ENCODE measurements around the gene TUNAR. TPM values are rescaled to one million over a fixed set of nuclear protein-coding genes. Genes with fewer than 3 reads are reported as not detected.

The TUNAR gene
- total RNA-seq, 2 experiments from 2014 or later, result not detected

- no peaks in the 10 kb centered on the region for H3K4me1 ChIP-seq (ENCODE audit: insufficient read depth, low read length)
- ChIA-PET POLR2A (no interaction called here), CTCF (no interaction called here)
- ATAC-seq (ENCODE audit: poor library complexity), result no peak
- no peak for TF ChIP-seq CTCF (IDR thresholded peaks at IDR 0.05)
- Mint-ChIP-seq H3K4me3 (no peak overlapping the region), H3K36me3 (ENCODE audit: low read depth) (no peaks in the 10 kb centered on the region), H3K9me3 (no peaks in the 10 kb centered on the region), H3K4me1 (ENCODE audit: low read depth) (no peaks in the 10 kb centered on the region), H3K27ac (no peak overlapping the region), H3K27me3 (peaks cover 66% of the 10 kb centered on the region)
- H3K4me3 ChIP-seq (ENCODE audit: low read length), result no peak overlapping the region
- peaks cover 0 to 1% of the 10 kb centered on the region in 2 experiments for H3K27me3 ChIP-seq (ENCODE audit: control insufficient read depth in 1 of 2, insufficient read depth in 2 of 2, low read length in 2 of 2)
- H3K27ac ChIP-seq (ENCODE audit: low read depth in 1 of 2, low read length in 2 of 2), result no peak overlapping the region
- H3K36me3 ChIP-seq (ENCODE audit: insufficient read depth, low read length), result no peaks in the 10 kb centered on the region
- intact Hi-C loops (cut with DNase I, micrococcal nuclease), result no loop called here
- no peak for DNase-seq
- H3K9me3 ChIP-seq (ENCODE audit: control insufficient read depth in 1 of 2, insufficient read depth in 1 of 2, low read length in 2 of 2), result peaks cover 0 to 3% of the 10 kb centered on the region in 2 experiments
Observed at GRCh38 chr14:95956601-95957460, 80.2 kb downstream of the TUNAR start.

GRCh38 chr14:95958105-95958504 is 81.5 kb downstream of the TUNAR start:
- Histone ChIP-seq H3K4me1 (ENCODE audit: insufficient read depth, low read length) (no peaks in the 10 kb centered on the region), H3K27ac (ENCODE audit: low read depth in 1 of 2, low read length in 2 of 2) (no peak overlapping the region), H3K9me3 (ENCODE audit: control insufficient read depth in 1 of 2, insufficient read depth in 1 of 2, low read length in 2 of 2) (peaks cover 0 to 3% of the 10 kb centered on the region in 2 experiments), H3K27me3 (ENCODE audit: control insufficient read depth in 1 of 2, insufficient read depth in 2 of 2, low read length in 2 of 2) (peaks cover 0 to 3% of the 10 kb centered on the region in 2 experiments), H3K4me3 (ENCODE audit: low read length) (no peak overlapping the region), H3K36me3 (ENCODE audit: insufficient read depth, low read length) (no peaks in the 10 kb centered on the region)
- CTCF ChIA-PET, result no interaction called here
- DNase-seq (no peak), ATAC-seq (ENCODE audit: poor library complexity) (no peak)
- intact Hi-C loops (cut with DNase I, micrococcal nuclease), result no loop called here
- Mint-ChIP-seq H3K27ac (no peak overlapping the region), H3K4me3 (no peak overlapping the region), H3K4me1 (ENCODE audit: low read depth) (no peaks in the 10 kb centered on the region), H3K9me3 (no peaks in the 10 kb centered on the region), H3K36me3 (ENCODE audit: low read depth) (no peaks in the 10 kb centered on the region), H3K27me3 (peaks cover 56% of the 10 kb centered on the region)
- no peak for TF ChIP-seq CTCF (IDR thresholded peaks at IDR 0.05)
- POLR2A ChIA-PET, result no interaction called here

- ATAC-seq (ENCODE audit: poor library complexity) (no peak), DNase-seq (no peak)
- no peak overlapping the region for H3K4me3 Mint-ChIP-seq
- intact Hi-C loops (cut with DNase I, micrococcal nuclease), result no loop called here
- no peak for TF ChIP-seq CTCF (IDR thresholded peaks at IDR 0.05)
- H3K27me3 Mint-ChIP-seq, result peaks cover 48% of the 10 kb centered on the region
- Histone ChIP-seq H3K36me3 (ENCODE audit: insufficient read depth, low read length) (no peaks in the 10 kb centered on the region), H3K4me1 (ENCODE audit: insufficient read depth, low read length) (no peaks in the 10 kb centered on the region), H3K4me3 (ENCODE audit: low read length) (no peak overlapping the region), H3K27me3 (ENCODE audit: control insufficient read depth in 1 of 2, insufficient read depth in 2 of 2, low read length in 2 of 2) (peaks cover 0 to 3% of the 10 kb centered on the region in 2 experiments), H3K9me3 (ENCODE audit: control insufficient read depth in 1 of 2, insufficient read depth in 1 of 2, low read length in 2 of 2) (peaks cover 0 to 3% of the 10 kb centered on the region in 2 experiments), H3K27ac (ENCODE audit: low read depth in 1 of 2, low read length in 2 of 2) (no peak overlapping the region)
- POLR2A ChIA-PET, result no interaction called here
- CTCF ChIA-PET, result no interaction called here
- no peaks in the 10 kb centered on the region for H3K4me1 Mint-ChIP-seq (ENCODE audit: low read depth)
- no peak overlapping the region for H3K27ac Mint-ChIP-seq
- H3K9me3 Mint-ChIP-seq, result no peaks in the 10 kb centered on the region
- no peaks in the 10 kb centered on the region for H3K36me3 Mint-ChIP-seq (ENCODE audit: low read depth)
Observed at GRCh38 chr14:95959317-95959716, 82.7 kb downstream of the TUNAR start.

Measured in CD4-positive, alpha-beta T cell (primary cell).